OCI-M2 (cell line): ENCODE measurements around the gene QARS1.

Source experiments
- DNase-seq: peaks from one replicate; lab custom pipeline; 2025; ENCODE audit not compliant: unreplicated experiment; lab: John Stamatoyannopoulos, UW

The QARS1 gene

GRCh38 chr3:49054344-49054862, 50.2 kb downstream of the QARS1 start:
- no peak for DNase-seq

GRCh38 chr3:49053543-49053942, 51.0 kb downstream of the QARS1 start:
- DNase-seq, result no peak
